HepG2 (cell line): ENCODE results near the gene BTAF1.

Experiments
- EZH2 ChIP-seq: conservative IDR thresholded peaks from 2 replicates; pipeline ENCODE4 v1.6.1; 2012; ENCODE audit warnings: mild to moderate bottlenecking, low read depth, low read length, moderate library complexity
- FOXC1 ChIP-seq: sonication (generic); formaldehyde crosslinking; IDR thresholded peaks from 2 replicates; pipeline ENCODE4 v1.8.0; 2022; ENCODE audit warnings: mild to moderate bottlenecking, missing genetic modification reagents, borderline replicate concordance
- KDM5A ChIP-seq: fragments of 200-600 bp; sonication (generic); IDR thresholded peaks from 2 replicates; pipeline ENCODE4 v1.7.0; 2018; ENCODE audit warnings: antibody characterized with exemption, mild to moderate bottlenecking, low read length, borderline replicate concordance
- TMF1 ChIP-seq: sonication (generic); formaldehyde crosslinking; IDR thresholded peaks from 2 replicates; pipeline ENCODE4 v1.8.1; 2022; ENCODE audit warnings: low read depth, missing genetic modification reagents
- ZNF101 ChIP-seq: sonication (generic); formaldehyde crosslinking; IDR thresholded peaks from 2 replicates; pipeline ENCODE4 v1.4.0; 2020; ENCODE audit warnings: mild to moderate bottlenecking, low read depth, missing genetic modification reagents, borderline replicate concordance
- ZNF3 ChIP-seq: IDR thresholded peaks from 2 replicates; pipeline ENCODE4 v1.7.0; 2017; ENCODE audit warnings: inconsistent platforms
- ZNF547 ChIP-seq: sonication (generic); formaldehyde crosslinking; IDR thresholded peaks from 2 replicates; pipeline ENCODE4 v1.5.1; 2020; ENCODE audit warnings: mild to moderate bottlenecking, missing genetic modification reagents
- ZNF777 ChIP-seq: sonication (generic); formaldehyde crosslinking; IDR thresholded peaks from 2 replicates; pipeline ENCODE4 v1.4.0; 2020; ENCODE audit warnings: missing genetic modification reagents
- TF ChIP-seq, protein P1 (sequence below): sonication (generic); formaldehyde crosslinking; IDR thresholded peaks from 2 replicates; pipeline ENCODE4 v1.5.0; 2020; ENCODE audit warnings: mild to moderate bottlenecking, missing genetic modification reagents, moderate library complexity
- TF ChIP-seq, protein P2 (sequence below): sonication (generic); formaldehyde crosslinking; IDR thresholded peaks from 2 replicates; pipeline ENCODE4 v1.4.0; 2020; ENCODE audit warnings: missing genetic modification reagents, borderline replicate concordance

DNA sequence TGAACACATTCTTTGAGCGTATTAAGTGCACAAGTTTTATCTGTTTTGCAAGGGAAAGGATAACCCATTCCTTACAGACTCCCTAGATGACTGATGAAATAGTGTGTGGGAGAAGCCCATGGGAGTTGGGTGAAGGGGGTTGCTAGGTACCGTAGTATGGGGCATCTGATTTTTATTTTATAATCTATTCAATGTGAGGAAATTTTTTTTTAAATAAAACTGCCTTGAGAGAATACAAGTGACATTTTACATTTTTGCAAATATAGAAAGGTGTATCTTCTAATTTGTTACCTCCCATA, 1.4 kb downstream of the BTAF1 start:
- no peak for TF ChIP-seq ZNF101
- TF ChIP-seq KDM5A: no peak
- TF ChIP-seq, protein P1, sequence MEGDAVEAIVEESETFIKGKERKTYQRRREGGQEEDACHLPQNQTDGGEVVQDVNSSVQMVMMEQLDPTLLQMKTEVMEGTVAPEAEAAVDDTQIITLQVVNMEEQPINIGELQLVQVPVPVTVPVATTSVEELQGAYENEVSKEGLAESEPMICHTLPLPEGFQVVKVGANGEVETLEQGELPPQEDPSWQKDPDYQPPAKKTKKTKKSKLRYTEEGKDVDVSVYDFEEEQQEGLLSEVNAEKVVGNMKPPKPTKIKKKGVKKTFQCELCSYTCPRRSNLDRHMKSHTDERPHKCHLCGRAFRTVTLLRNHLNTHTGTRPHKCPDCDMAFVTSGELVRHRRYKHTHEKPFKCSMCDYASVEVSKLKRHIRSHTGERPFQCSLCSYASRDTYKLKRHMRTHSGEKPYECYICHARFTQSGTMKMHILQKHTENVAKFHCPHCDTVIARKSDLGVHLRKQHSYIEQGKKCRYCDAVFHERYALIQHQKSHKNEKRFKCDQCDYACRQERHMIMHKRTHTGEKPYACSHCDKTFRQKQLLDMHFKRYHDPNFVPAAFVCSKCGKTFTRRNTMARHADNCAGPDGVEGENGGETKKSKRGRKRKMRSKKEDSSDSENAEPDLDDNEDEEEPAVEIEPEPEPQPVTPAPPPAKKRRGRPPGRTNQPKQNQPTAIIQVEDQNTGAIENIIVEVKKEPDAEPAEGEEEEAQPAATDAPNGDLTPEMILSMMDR: no peak
- TF ChIP-seq, protein P2, sequence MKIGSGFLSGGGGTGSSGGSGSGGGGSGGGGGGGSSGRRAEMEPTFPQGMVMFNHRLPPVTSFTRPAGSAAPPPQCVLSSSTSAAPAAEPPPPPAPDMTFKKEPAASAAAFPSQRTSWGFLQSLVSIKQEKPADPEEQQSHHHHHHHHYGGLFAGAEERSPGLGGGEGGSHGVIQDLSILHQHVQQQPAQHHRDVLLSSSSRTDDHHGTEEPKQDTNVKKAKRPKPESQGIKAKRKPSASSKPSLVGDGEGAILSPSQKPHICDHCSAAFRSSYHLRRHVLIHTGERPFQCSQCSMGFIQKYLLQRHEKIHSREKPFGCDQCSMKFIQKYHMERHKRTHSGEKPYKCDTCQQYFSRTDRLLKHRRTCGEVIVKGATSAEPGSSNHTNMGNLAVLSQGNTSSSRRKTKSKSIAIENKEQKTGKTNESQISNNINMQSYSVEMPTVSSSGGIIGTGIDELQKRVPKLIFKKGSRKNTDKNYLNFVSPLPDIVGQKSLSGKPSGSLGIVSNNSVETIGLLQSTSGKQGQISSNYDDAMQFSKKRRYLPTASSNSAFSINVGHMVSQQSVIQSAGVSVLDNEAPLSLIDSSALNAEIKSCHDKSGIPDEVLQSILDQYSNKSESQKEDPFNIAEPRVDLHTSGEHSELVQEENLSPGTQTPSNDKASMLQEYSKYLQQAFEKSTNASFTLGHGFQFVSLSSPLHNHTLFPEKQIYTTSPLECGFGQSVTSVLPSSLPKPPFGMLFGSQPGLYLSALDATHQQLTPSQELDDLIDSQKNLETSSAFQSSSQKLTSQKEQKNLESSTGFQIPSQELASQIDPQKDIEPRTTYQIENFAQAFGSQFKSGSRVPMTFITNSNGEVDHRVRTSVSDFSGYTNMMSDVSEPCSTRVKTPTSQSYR (CRISPR knock-in tag): no peak
- no peak for TF ChIP-seq ZNF777 (CRISPR knock-in tag)
- no peak for TF ChIP-seq FOXC1 (CRISPR knock-in tag)
- no peak for TF ChIP-seq ZNF3
- TF ChIP-seq EZH2: no peak
- no peak for TF ChIP-seq ZNF547
- TF ChIP-seq TMF1 (CRISPR knock-in tag): no peak
